ENCODE measurements around the gene DNAH6.

- TF ChIP-seq CTCF (IDR thresholded peaks at IDR 0.05; ENCODE audit: insufficient read depth, low read length, poor library complexity, severe bottlenecking) (no peak), EZH2phosphoT487 (conservative IDR thresholded peaks at IDR 0.05; ENCODE audit: low read length) (no peak)
Observed at GRCh38 chr2:84847326-84848050, 331.2 kb downstream of the DNAH6 start.
